Parathyroid adenoma (tissue), 2 donors: Measurements from ENCODE around the gene TNFRSF19.

Experiments used
- H2AFZ ChIP-seq: fragments of 300-600 bp; sonication (generic); one replicate; pipeline ENCODE4 v1.7.0; 2017; ENCODE audit warnings: antibody characterized with exemption, mild to moderate bottlenecking
- H3K27ac ChIP-seq: fragments of 300-600 bp; sonication (generic); one replicate; pipeline ENCODE4 v1.7.0; 2017
- H3K27me3 ChIP-seq: fragments of 300-600 bp; sonication (generic); one replicate; pipeline ENCODE4 v1.7.0; 2017; ENCODE audit warnings: low read length; ENCODE audit not compliant: control insufficient read depth, insufficient read depth
- H3K36me3 ChIP-seq: fragments of 300-600 bp; sonication (generic); one replicate; pipeline ENCODE4 v1.7.0; 2017; ENCODE audit warnings: low read length; ENCODE audit not compliant: control insufficient read depth, insufficient read depth
- H3K4me1 ChIP-seq: fragments of 300-600 bp; sonication (generic); one replicate; pipeline ENCODE4 v1.7.0; 2017; ENCODE audit warnings: control low read depth
- H3K4me2 ChIP-seq: fragments of 300-600 bp; sonication (generic); one replicate; pipeline ENCODE4 v1.7.0; 2017; ENCODE audit warnings: low read length
- H3K4me3 ChIP-seq: fragments of 300-600 bp; sonication (generic); one replicate; pipeline ENCODE4 v1.7.0; 2017; ENCODE audit warnings: low read depth, low read length
- H3K79me2 ChIP-seq: fragments of 300-600 bp; sonication (generic); one replicate; pipeline ENCODE4 v1.7.0; 2017; ENCODE audit warnings: control low read depth
- H3K9ac ChIP-seq: fragments of 300-600 bp; sonication (generic); one replicate; pipeline ENCODE4 v1.7.0; 2017; ENCODE audit warnings: mild to moderate bottlenecking
- H3K9me3 ChIP-seq: fragments of 300-600 bp; sonication (generic); one replicate; pipeline ENCODE4 v1.7.0; 2017; ENCODE audit warnings: low read length; ENCODE audit not compliant: control insufficient read depth
- CTCF ChIP-seq: fragments of 300-600 bp; sonication (generic); IDR thresholded peaks from one replicate; pipeline ENCODE4 v1.7.0; 2017; ENCODE audit warnings: antibody characterized with exemption, mild to moderate bottlenecking
- donor health status: primary hyperparathyroidism.

Gene TNFRSF19

GRCh38 chr13:23643338-23644125, 73.3 kb downstream of the TNFRSF19 start:
- H3K27me3 ChIP-seq: no peaks in the 10 kb centered on the region
- H3K9me3 ChIP-seq: no peaks in the 10 kb centered on the region
- H3K9ac ChIP-seq: no peak overlapping the region
- no peak overlapping the region for H2AFZ ChIP-seq
- no peak overlapping the region for H3K27ac ChIP-seq
- H3K4me1 ChIP-seq: no peaks in the 10 kb centered on the region
- no peak for TF ChIP-seq CTCF
- no peak overlapping the region for H3K4me2 ChIP-seq
- no peaks in the 10 kb centered on the region for H3K36me3 ChIP-seq
- H3K79me2 ChIP-seq: no peaks in the 10 kb centered on the region
- H3K4me3 ChIP-seq: no peak overlapping the region

DNA sequence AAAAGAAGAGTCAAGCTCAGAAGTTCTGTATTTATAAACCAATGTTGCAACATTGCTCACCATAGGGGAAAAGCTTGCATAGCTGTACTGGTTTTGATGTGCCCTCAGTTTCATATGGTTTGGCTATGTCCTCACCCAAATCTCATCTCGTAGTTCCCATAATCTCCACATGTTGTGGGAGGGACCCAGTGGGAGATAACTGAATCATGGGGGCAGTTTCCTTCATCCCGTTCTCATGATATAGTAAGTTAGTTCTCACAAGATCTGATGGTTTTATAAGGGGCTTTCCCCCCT, 73.9 kb downstream of the TNFRSF19 start:
- TF ChIP-seq CTCF: no peak
- H2AFZ ChIP-seq: no peak overlapping the region
- no peaks in the 10 kb centered on the region for H3K9me3 ChIP-seq
- no peaks in the 10 kb centered on the region for H3K27me3 ChIP-seq
- H3K9ac ChIP-seq: no peak overlapping the region
- H3K36me3 ChIP-seq: no peaks in the 10 kb centered on the region
- no peaks in the 10 kb centered on the region for H3K79me2 ChIP-seq
- H3K4me1 ChIP-seq: no peaks in the 10 kb centered on the region
- H3K27ac ChIP-seq: no peak overlapping the region
- no peak overlapping the region for H3K4me2 ChIP-seq
- no peak overlapping the region for H3K4me3 ChIP-seq

- H3K4me1 ChIP-seq: no peaks in the 10 kb centered on the region
- H3K4me2 ChIP-seq: no peak overlapping the region
- H3K4me3 ChIP-seq: no peak overlapping the region
- no peaks in the 10 kb centered on the region for H3K9me3 ChIP-seq
- H3K27ac ChIP-seq: no peak overlapping the region
- no peak overlapping the region for H2AFZ ChIP-seq
- no peaks in the 10 kb centered on the region for H3K79me2 ChIP-seq
- H3K9ac ChIP-seq: no peak overlapping the region
- H3K36me3 ChIP-seq: no peaks in the 10 kb centered on the region
- no peaks in the 10 kb centered on the region for H3K27me3 ChIP-seq
- no peak for TF ChIP-seq CTCF
Observed at GRCh38 chr13:23644527-23645138, 74.4 kb downstream of the TNFRSF19 start.

DNA sequence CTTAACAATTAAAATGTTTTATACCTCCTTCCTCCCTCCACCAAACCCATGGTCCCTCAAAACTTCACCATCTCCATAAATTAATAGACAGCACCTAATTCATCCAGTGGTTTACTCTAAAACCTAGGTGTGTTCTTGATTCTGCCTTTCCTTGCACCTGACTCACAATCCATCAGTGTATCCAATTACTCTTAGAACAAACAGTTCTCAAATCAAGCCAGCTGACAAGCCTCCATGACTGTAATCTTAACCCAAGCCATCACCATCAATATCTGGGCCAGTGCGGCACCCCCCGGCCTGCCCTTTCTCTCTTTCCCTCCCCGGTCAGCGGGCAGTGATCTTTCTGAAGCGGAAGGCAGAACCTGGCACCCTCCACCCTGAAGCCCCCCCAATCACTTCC, 75.6 kb downstream of the TNFRSF19 start:
- Histone ChIP-seq H2AFZ (no peak overlapping the region), H3K4me1 (no peaks in the 10 kb centered on the region), H3K79me2 (no peaks in the 10 kb centered on the region), H3K36me3 (no peaks in the 10 kb centered on the region), H3K9ac (no peak overlapping the region), H3K4me2 (no peak overlapping the region), H3K27me3 (no peaks in the 10 kb centered on the region), H3K4me3 (no peak overlapping the region), H3K27ac (no peak overlapping the region), H3K9me3 (no peaks in the 10 kb centered on the region)
- no peak for TF ChIP-seq CTCF

DNA sequence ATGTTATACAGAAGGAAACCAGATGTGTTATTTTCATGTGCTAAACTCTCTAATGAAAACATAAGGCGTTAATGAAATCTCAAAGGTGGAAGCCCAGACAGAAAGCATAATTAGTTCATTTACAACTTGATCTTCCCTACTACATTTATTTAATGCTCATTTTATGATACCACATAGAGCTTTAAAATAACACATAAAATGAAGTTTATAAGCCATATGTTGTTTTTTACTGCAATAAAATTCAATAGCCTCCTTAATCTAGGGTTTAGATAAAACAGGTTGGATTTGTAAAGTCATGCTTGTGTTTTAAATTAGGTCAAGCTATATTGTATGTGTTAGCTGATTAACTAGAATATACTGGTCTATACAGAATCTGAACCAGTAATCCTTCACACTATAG, 81.2 kb downstream of the TNFRSF19 start:
- H3K4me1 ChIP-seq: no peaks in the 10 kb centered on the region
- H3K9me3 ChIP-seq: no peaks in the 10 kb centered on the region
- no peak overlapping the region for H3K4me3 ChIP-seq
- no peak overlapping the region for H3K27ac ChIP-seq
- H3K27me3 ChIP-seq: no peaks in the 10 kb centered on the region
- H2AFZ ChIP-seq: no peak overlapping the region
- no peaks in the 10 kb centered on the region for H3K79me2 ChIP-seq
- no peaks in the 10 kb centered on the region for H3K36me3 ChIP-seq
- H3K4me2 ChIP-seq: no peak overlapping the region
- no peak for TF ChIP-seq CTCF
- H3K9ac ChIP-seq: no peak overlapping the region
